Astrocyte of the cerebellum (primary cell): ENCODE data around the gene SLC9A8.
A peak's percentile ranks its signal among the peaks of the same experiment; 100 is the strongest.

ENCODE experiments used
- DNase-seq: peaks from one replicate; pipeline ENCODE4 v3.0.0-alpha.2; 2011; ENCODE audit warnings: low read depth
- H3K4me3 ChIP-seq: 2 replicates; pipeline ENCODE4 v1.5.1; 2011; ENCODE audit warnings: mild to moderate bottlenecking, low read depth, low read length, moderate library complexity
- in situ Hi-C: cut with HindIII; loops from 2 replicates; pipeline ENCODE4 v1.10.0; 2017; ENCODE audit warnings: low sequenced_read_pairs
- TF ChIP-seq, protein P1 (sequence below): IDR thresholded peaks from 2 replicates; pipeline ENCODE4 v1.5.1; 2012; ENCODE audit warnings: low read length, low read depth, moderate library complexity, mild to moderate bottlenecking; ENCODE audit errors: missing control alignments

Gene SLC9A8

DNA sequence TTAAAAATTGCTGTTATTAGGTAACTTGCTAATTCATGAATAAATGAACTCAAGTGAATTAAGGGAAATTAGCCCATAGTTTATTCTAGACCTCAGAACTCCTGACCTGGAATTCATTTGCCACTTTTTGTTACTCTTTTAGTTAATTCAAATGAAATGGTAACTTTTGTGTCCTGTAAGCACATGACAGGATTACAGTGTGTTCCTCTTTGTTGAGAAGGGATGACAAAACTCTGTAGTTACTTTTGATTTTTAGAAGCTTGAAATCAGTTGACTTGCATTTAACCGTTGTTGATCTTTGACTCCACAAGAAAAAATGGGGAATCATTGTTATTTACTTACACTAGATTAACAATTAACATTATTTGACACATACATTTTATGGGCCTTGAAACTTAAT is 6.2 kb downstream of the SLC9A8 start:
- in situ Hi-C loops, result no loop called here
- DNase-seq, result no peak
- TF ChIP-seq, protein P1, sequence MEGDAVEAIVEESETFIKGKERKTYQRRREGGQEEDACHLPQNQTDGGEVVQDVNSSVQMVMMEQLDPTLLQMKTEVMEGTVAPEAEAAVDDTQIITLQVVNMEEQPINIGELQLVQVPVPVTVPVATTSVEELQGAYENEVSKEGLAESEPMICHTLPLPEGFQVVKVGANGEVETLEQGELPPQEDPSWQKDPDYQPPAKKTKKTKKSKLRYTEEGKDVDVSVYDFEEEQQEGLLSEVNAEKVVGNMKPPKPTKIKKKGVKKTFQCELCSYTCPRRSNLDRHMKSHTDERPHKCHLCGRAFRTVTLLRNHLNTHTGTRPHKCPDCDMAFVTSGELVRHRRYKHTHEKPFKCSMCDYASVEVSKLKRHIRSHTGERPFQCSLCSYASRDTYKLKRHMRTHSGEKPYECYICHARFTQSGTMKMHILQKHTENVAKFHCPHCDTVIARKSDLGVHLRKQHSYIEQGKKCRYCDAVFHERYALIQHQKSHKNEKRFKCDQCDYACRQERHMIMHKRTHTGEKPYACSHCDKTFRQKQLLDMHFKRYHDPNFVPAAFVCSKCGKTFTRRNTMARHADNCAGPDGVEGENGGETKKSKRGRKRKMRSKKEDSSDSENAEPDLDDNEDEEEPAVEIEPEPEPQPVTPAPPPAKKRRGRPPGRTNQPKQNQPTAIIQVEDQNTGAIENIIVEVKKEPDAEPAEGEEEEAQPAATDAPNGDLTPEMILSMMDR, result no peak
- no peak overlapping the region for H3K4me3 ChIP-seq

DNA sequence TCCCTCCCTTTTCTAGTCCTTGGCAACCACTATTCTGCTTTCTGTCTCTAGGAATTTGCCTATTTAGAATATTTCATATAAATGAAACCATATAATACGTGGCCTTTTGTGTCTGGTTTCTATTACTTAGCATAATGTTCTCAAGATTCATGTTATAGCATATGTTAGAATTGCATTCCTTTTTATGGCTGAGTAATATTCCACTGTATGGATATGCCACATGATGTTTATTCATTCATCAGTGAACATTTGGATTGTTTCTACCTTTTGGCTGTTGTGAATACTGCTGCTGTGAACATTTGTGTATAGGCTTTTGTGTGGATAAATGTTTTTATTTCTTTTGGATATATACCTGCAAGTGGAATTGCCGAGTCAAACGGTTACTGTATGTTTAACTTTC is 7.1 kb downstream of the SLC9A8 start:
- in situ Hi-C loops, result no loop called here
- no peak overlapping the region for H3K4me3 ChIP-seq
- DNase-seq, result no peak
- TF ChIP-seq, protein P1, result no peak

DNA sequence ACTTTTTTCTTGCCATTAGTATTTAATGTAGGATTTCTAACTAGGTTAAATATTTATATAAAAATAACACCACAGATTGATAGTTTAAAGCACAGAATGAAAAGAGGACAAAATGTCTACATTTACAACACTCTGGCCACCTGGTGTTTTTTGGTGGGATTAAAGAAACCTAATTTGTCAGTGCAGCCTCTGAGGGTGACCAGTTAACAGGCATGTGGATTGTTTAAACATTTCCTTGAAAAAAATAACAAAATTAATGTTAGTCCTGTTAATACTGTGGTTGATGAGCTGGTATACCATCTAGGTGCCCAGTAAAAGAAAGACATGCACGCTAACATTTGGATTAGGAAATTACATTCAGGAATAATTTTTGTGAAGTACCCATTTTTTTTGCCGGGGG is 8.8 kb downstream of the SLC9A8 start:
- no peak for DNase-seq
- in situ Hi-C loops, result no loop called here
- H3K4me3 ChIP-seq, result no peak overlapping the region
- TF ChIP-seq, protein P1, result no peak

DNA sequence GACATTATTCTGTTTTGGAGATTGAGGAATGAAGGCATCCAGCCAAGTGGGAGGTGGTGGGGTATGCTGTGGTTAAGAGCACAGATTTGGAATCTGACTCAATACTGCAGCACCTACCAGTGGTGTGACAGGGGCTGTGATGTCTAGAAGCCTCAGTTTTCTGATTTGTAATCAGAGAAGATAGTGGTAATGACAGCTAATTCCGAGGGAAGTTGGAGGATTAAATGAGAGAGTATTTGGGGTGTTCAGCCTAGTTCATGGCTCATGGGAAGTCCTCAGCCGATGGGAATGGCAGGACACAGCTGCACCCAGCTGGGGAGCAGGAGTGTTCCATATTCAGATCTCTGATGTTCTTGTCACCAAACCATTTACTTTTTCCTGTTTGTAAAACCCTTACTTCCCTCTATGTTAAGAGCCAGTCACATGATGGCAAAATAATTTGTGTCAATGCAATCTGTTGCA is 9.3 kb downstream of the SLC9A8 start:
- DNase-seq, result peak; percentile 64
- TF ChIP-seq, protein P1, result peak; percentile 74
- H3K4me3 ChIP-seq, result no peak overlapping the region
- in situ Hi-C loops, result no loop called here

DNA sequence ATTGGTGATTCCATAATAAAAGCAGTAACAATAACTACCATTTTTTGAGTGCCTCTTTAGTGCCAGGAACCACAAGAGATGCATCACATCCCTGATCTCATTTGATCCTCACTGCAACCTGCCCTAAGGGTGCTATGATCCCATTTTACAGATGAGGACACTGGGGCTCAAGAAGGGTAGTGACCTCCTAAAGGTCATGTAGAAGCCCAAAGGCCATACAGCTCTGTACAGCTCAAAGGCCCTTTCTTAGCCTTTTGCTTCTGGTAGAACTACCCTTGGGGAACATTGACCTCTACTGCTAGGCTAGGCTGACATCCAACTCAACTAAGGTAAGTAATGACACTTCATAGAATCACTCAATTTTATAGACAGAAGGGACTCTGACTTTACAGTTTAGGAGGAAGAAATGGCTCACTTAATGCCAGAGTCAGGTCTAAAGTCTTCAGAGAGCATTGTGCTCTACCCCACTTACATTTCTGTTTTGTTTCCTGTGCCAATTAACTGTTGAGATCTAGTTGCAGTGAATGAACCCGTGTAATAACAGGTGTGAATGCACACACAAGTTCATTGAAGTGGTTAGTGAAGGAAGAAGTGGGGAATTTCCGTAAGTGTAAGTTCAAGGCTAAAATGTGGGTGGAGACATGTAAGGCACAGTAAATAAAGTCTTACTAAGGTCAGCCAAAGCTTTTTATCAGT is 10.7 kb downstream of the SLC9A8 start:
- no peak overlapping the region for H3K4me3 ChIP-seq
- TF ChIP-seq, protein P1, result no peak
- no peak for DNase-seq
- in situ Hi-C loops, result no loop called here

DNA sequence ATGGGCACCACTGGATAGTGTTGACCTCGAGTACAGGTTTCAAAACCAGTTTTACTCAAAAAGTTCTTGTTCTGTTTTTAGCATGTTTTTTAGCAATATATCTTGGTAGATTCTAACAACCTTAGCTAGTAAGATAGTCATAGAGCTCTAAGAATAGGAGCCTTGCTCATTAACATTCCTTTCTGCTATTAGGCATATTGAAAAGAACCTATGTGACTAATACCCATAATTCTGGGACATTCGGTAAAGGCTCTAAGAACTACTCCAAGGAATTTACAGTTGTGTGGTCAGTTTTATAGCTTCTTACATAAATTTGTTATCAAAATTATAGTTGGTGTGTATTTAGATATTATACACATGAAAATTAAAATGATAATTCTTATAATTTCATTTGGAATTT is 11.6 kb downstream of the SLC9A8 start:
- no peak overlapping the region for H3K4me3 ChIP-seq
- TF ChIP-seq, protein P1, result no peak
- no peak for DNase-seq
- in situ Hi-C loops, result no loop called here
